Sigmoid colon (tissue), 4 donors: ENCODE measurements around the gene RAD23B.

Experiments used
- CTCF ChIP-seq, 4 experiments: fragments of 450-650 bp in 3 of 4; fragments of 200-600 bp in 1 of 4; IDR thresholded peaks; one replicate each; pipeline ENCODE4 v1.5.1; 2016 to 2019; ENCODE audit warnings: antibody characterized with exemption in 4 of 4, mild to moderate bottlenecking in 3 of 4, moderate library complexity in 2 of 4
- EP300 ChIP-seq, 4 donors: sonication (generic); formaldehyde crosslinking; IDR thresholded peaks; one replicate each; pipeline ENCODE4 v1.6.1; 2017; ENCODE audit warnings: antibody characterized with exemption in 4 of 4
- POLR2A ChIP-seq, 2 donors: fragments of 450-650 bp; IDR thresholded peaks; one replicate each; pipeline ENCODE4 v1.6.1; 2016; ENCODE audit warnings: antibody characterized with exemption in 2 of 2, mild to moderate bottlenecking in 2 of 2, moderate library complexity in 2 of 2

- no peak for TF ChIP-seq CTCF (IDR thresholded peaks at IDR 0.05)
- no peak for TF ChIP-seq POLR2A (IDR thresholded peaks at IDR 0.05)
- TF ChIP-seq EP300 (IDR thresholded peaks at IDR 0.05), result no peak
Measured at GRCh38 chr9:107345327-107345726, 62.2 kb downstream of the RAD23B start.
